Ascending aorta (tissue), 2 donors: Measurements from ENCODE around the gene TMEM163. TPM values are rescaled to one million over a fixed set of nuclear protein-coding genes. Genes with fewer than 3 reads are reported as not detected.

Experiments used
- DNase-seq, 2 donors: peaks; one replicate each; pipeline ENCODE4 v3.0.0-alpha.2; 2019; ENCODE audit warnings: low spot score in 2 of 2
- H3K27ac ChIP-seq, 2 donors: fragments of 200-600 bp; sonication (generic); one replicate each; pipeline ENCODE4 v1.5.1; 2016 to 2017; ENCODE audit warnings: mild to moderate bottlenecking in 1 of 2
- H3K27me3 ChIP-seq: fragments of 200-600 bp; sonication (generic); one replicate; pipeline ENCODE4 v1.5.1; 2017
- H3K36me3 ChIP-seq, 2 donors: fragments of 200-600 bp; sonication (generic); one replicate each; pipeline ENCODE4 v1.5.1; 2016
- H3K4me1 ChIP-seq, 2 donors: fragments of 200-600 bp; sonication (generic); one replicate each; pipeline ENCODE4 v1.5.1; 2016 to 2017; ENCODE audit warnings: mild to moderate bottlenecking in 1 of 2
- H3K4me3 ChIP-seq, 2 donors: fragments of 200-600 bp; sonication (generic); one replicate each; pipeline ENCODE4 v1.5.1; 2016 to 2017; ENCODE audit warnings: mild to moderate bottlenecking in 1 of 2
- H3K9me3 ChIP-seq, 2 donors: fragments of 200-600 bp; sonication (generic); one replicate each; pipeline ENCODE4 v1.5.1; 2016
- intact Hi-C: fragments of 100-400 bp; cut with DNase I; formaldehyde crosslinking; loops from one replicate; pipeline ENCODE4 v1.15.1; 2023
- total RNA-seq: library from RNA; depleted of rRNA; stranded (reverse); fragments of >200 nt; gene quantifications from one replicate; pipeline ENCODE4 v1.1.0, GENCODE V29; 2016
- TF ChIP-seq, protein P1 (sequence below), 3 experiments: fragments of 200-600 bp in 2 of 3; fragments of 450-650 bp in 1 of 3; sonication (generic) in 2 of 3; IDR thresholded peaks; one replicate each; pipeline ENCODE4 v1.5.1; 2016 to 2019; ENCODE audit warnings: antibody characterized with exemption in 3 of 3, mild to moderate bottlenecking in 1 of 3, moderate library complexity in 1 of 3

TMEM163 gene
- total RNA-seq, 1 donor from 2014 or later = not detected

DNA sequence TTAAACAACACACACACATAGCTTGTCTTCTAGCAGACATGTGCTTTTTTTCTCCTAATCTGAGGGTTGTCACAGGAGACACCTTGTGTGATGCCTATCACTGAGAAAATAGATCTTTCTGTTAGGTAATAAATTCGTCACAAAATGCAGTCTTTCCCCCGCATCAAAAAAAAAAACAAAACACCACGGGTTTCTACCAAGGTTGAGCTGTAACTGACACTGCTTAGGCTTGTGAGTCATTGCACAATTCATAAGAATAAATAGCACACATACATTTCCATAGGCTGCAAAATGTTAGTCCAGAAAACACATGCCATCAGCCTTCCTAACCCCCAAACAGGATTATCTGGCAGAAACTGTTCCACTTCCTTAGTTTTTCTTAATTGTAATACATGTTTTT lies 6.5 kb downstream of the TMEM163 start:
- Histone ChIP-seq H3K4me1 (no peaks in the 10 kb centered on the region), H3K4me3 (no peak overlapping the region), H3K27me3 (no peaks in the 10 kb centered on the region), H3K9me3 (no peaks in the 10 kb centered on the region), H3K27ac (no peak overlapping the region), H3K36me3 (no peaks in the 10 kb centered on the region)
- no peak for DNase-seq
- TF ChIP-seq, protein P1, sequence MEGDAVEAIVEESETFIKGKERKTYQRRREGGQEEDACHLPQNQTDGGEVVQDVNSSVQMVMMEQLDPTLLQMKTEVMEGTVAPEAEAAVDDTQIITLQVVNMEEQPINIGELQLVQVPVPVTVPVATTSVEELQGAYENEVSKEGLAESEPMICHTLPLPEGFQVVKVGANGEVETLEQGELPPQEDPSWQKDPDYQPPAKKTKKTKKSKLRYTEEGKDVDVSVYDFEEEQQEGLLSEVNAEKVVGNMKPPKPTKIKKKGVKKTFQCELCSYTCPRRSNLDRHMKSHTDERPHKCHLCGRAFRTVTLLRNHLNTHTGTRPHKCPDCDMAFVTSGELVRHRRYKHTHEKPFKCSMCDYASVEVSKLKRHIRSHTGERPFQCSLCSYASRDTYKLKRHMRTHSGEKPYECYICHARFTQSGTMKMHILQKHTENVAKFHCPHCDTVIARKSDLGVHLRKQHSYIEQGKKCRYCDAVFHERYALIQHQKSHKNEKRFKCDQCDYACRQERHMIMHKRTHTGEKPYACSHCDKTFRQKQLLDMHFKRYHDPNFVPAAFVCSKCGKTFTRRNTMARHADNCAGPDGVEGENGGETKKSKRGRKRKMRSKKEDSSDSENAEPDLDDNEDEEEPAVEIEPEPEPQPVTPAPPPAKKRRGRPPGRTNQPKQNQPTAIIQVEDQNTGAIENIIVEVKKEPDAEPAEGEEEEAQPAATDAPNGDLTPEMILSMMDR (IDR thresholded peaks at IDR 0.05) = no peak
- intact Hi-C loops = no loop called here

- H3K4me1 ChIP-seq = no peaks in the 10 kb centered on the region
- no peak overlapping the region for H3K4me3 ChIP-seq
- intact Hi-C loops = no loop called here
- no peaks in the 10 kb centered on the region for H3K36me3 ChIP-seq
- TF ChIP-seq, protein P1 (IDR thresholded peaks at IDR 0.05) = no peak
- H3K27me3 ChIP-seq = no peaks in the 10 kb centered on the region
- H3K9me3 ChIP-seq = no peaks in the 10 kb centered on the region
- no peak for DNase-seq
- no peak overlapping the region for H3K27ac ChIP-seq
These were observed 7.1 kb downstream of the TMEM163 start for GRCh38 chr2:134711692-134712091.

DNA sequence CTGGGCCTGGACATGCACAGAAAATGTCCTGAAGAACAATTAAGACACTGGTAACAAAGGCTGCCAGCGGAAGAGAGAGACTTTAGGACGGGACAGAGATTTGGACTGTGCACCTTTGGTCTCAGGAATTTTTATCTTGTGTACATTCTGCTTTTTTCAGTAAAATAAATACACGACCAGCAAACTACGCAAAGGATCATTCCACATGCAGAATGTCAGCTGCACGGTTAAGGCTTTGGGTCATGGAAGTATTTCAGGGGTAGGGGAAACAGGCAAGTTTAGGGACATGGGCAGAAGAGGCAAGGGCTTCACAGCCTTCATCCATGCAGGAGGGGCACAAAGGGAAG lies 11.5 kb downstream of the TMEM163 start:
- no peaks in the 10 kb centered on the region for H3K27me3 ChIP-seq
- no peak overlapping the region for H3K27ac ChIP-seq
- no peak for DNase-seq
- H3K9me3 ChIP-seq = no peaks in the 10 kb centered on the region
- no peaks in the 10 kb centered on the region for H3K4me1 ChIP-seq
- TF ChIP-seq, protein P1 (IDR thresholded peaks at IDR 0.05) = no peak
- no peaks in the 10 kb centered on the region for H3K36me3 ChIP-seq
- no peak overlapping the region for H3K4me3 ChIP-seq
- intact Hi-C loops = no loop called here

- DNase-seq = no peak
- H3K4me3 ChIP-seq = no peak overlapping the region
- no peaks in the 10 kb centered on the region for H3K4me1 ChIP-seq
- H3K9me3 ChIP-seq = no peaks in the 10 kb centered on the region
- TF ChIP-seq, protein P1 (IDR thresholded peaks at IDR 0.05) = no peak
- intact Hi-C loops = no loop called here
- H3K27me3 ChIP-seq = no peaks in the 10 kb centered on the region
- H3K36me3 ChIP-seq = no peaks in the 10 kb centered on the region
- H3K27ac ChIP-seq = no peak overlapping the region
These were observed 12.0 kb downstream of the TMEM163 start for GRCh38 chr2:134706587-134707329.

- TF ChIP-seq, protein P1 (IDR thresholded peaks at IDR 0.05) = no peak
- Histone ChIP-seq H3K36me3 (no peaks in the 10 kb centered on the region), H3K9me3 (no peaks in the 10 kb centered on the region), H3K27ac (no peak overlapping the region), H3K27me3 (no peaks in the 10 kb centered on the region), H3K4me1 (no peaks in the 10 kb centered on the region), H3K4me3 (no peak overlapping the region)
- no peak for DNase-seq
- intact Hi-C loops = no loop called here
These were observed 12.8 kb downstream of the TMEM163 start for GRCh38 chr2:134705861-134706586.
